HG02759 (cell line): ENCODE measurements around the gene MRPL50.
"Not testable (repeated sequence)": the region's sequence is repeated elsewhere in the genome, so short reads cannot be mapped to it uniquely, and the experiment has no call there.

Source experiments
- ATAC-seq: cut with Tn5 transposase; IDR thresholded peaks from one replicate; pipeline ENCODE4 v1.9.1; 2021; ENCODE audit warnings: mild to moderate bottlenecking, moderate library complexity; ENCODE audit not compliant: unreplicated experiment

The MRPL50 gene

GRCh38 chr9:101418518-101419430 is 20.4 kb upstream of the MRPL50 start:
- ATAC-seq: no peak

GRCh38 chr9:101417977-101418376 is 19.6 kb upstream of the MRPL50 start:
- ATAC-seq: no peak

- ATAC-seq: no peak
Observed at GRCh38 chr9:101417389-101417788, 19.0 kb upstream of the MRPL50 start.

GRCh38 chr9:101415578-101415977 is 17.2 kb upstream of the MRPL50 start:
- no peak for ATAC-seq

- no peak for ATAC-seq
Observed at GRCh38 chr9:101414839-101415238, 16.4 kb upstream of the MRPL50 start.

GRCh38 chr9:101409079-101409477 is 10.7 kb upstream of the MRPL50 start:
- no peak for ATAC-seq

- ATAC-seq: no peak
Observed at GRCh38 chr9:101408374-101409078, 10.1 kb upstream of the MRPL50 start.

- ATAC-seq: no peak
Observed at GRCh38 chr9:101403516-101404285, 5.3 kb upstream of the MRPL50 start.

- ATAC-seq: no peak
Observed at GRCh38 chr9:101400120-101400519, 1.7 kb upstream of the MRPL50 start.

GRCh38 chr9:101399643-101399970 is 1.2 kb upstream of the MRPL50 start:
- ATAC-seq: no peak

- ATAC-seq: no peak
Observed at GRCh38 chr9:101398930-101399642, 668 bp upstream of the MRPL50 start.

GRCh38 chr9:101397746-101398067 is 711 bp downstream of the MRPL50 start:
- no peak for ATAC-seq

- no peak for ATAC-seq
Observed at GRCh38 chr9:101394687-101395086, 3.7 kb downstream of the MRPL50 start.

GRCh38 chr9:101393135-101393534 is 5.3 kb downstream of the MRPL50 start:
- no peak for ATAC-seq

- ATAC-seq: no peak
Observed at GRCh38 chr9:101388507-101388993, 9.9 kb downstream of the MRPL50 start.

- ATAC-seq: peak; percentile 71
Observed at GRCh38 chr9:101387871-101388506, 10.4 kb downstream of the MRPL50 start.

GRCh38 chr9:101384873-101385536 is 13.4 kb downstream of the MRPL50 start, which contains the start of gene BAAT:
TSS of gene BAAT (minus strand) at chr9:101385006. CDS start at chr9:101371404, 13,602 bp downstream.
- not testable (repeated sequence) for ATAC-seq

GRCh38 chr9:101383361-101383760 is 15.1 kb downstream of the MRPL50 start:
- ATAC-seq: no peak

GRCh38 chr9:101381833-101382342 is 16.5 kb downstream of the MRPL50 start:
- no peak for ATAC-seq
